ENCODE data around the gene SFRP2. TPM values are rescaled to one million over a fixed set of nuclear protein-coding genes. Genes with fewer than 3 reads are reported as not detected.

Gene SFRP2
- total RNA-seq, 4 donors from 2014 or later, result 1.4 to 6.9 (median 4.2) TPM

DNA sequence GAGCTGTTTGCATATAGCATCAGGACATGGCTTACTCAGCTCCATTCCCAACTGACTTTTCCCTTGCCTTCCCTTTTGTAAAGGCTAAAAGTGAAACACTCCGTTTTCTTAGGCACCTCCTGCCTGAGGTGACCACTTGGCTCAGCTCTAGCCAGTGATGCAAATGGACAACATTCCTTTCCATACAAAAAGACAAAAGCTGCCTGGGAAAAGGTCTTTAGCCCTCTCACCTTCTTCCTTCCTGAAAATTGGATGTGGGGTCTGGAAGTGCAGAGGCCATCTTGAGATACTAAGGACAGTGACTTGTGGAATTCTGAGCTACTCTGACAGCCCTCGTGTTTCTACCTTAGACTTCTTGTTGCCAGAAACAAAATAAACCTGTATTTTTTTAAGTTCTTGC lies 27.7 kb upstream of the SFRP2 start:
- intact Hi-C loops (cut with DNase I; ENCODE audit: low total_unique reads), result no loop called here
- TF ChIP-seq POLR2A (IDR thresholded peaks at IDR 0.05), result no peak
- TF ChIP-seq, protein P1, sequence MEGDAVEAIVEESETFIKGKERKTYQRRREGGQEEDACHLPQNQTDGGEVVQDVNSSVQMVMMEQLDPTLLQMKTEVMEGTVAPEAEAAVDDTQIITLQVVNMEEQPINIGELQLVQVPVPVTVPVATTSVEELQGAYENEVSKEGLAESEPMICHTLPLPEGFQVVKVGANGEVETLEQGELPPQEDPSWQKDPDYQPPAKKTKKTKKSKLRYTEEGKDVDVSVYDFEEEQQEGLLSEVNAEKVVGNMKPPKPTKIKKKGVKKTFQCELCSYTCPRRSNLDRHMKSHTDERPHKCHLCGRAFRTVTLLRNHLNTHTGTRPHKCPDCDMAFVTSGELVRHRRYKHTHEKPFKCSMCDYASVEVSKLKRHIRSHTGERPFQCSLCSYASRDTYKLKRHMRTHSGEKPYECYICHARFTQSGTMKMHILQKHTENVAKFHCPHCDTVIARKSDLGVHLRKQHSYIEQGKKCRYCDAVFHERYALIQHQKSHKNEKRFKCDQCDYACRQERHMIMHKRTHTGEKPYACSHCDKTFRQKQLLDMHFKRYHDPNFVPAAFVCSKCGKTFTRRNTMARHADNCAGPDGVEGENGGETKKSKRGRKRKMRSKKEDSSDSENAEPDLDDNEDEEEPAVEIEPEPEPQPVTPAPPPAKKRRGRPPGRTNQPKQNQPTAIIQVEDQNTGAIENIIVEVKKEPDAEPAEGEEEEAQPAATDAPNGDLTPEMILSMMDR (IDR thresholded peaks at IDR 0.05), result no peak
- H3K4me3 ChIP-seq (ENCODE audit: low read depth, poor library complexity, severe bottlenecking), result no peak overlapping the region
- no peak for DNase-seq (ENCODE audit: low spot score in 2 of 2)
- WGBS, 2 donors, result 40 to 65% methylated on average over 2 of the region's 2 CpGs

DNA sequence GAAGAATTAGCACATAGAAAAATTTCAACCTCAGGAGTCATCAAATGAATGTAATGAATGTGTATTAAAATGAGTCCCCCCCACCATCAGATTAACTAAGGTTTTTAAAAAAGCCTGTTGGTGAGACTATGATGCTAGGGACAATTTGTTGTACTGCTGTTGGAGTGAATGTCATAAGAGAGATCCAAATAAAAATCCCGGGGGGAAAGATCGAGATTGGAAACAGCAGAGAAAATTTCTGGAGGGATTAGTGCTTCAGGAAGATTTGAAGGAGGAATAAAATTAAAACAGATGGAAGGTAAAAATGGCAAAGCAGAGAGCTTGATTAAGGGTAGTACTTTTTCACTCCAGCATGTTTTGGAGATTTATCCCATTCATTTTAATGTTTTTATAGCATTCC lies 25.9 kb upstream of the SFRP2 start:
- no peak overlapping the region for H3K4me3 ChIP-seq (ENCODE audit: low read depth, poor library complexity, severe bottlenecking)
- TF ChIP-seq POLR2A (IDR thresholded peaks at IDR 0.05), result no peak
- TF ChIP-seq, protein P1 (IDR thresholded peaks at IDR 0.05), result no peak
- DNase-seq (ENCODE audit: low spot score in 2 of 2), result no peak
- 55 to 63% methylated on average over 2 of the region's 2 CpGs for WGBS, 2 donors
- intact Hi-C loops (cut with DNase I; ENCODE audit: low total_unique reads), result no loop called here

GRCh38 chr4:153809916-153810810 lies 21.3 kb upstream of the SFRP2 start:
- 79 to 82% methylated on average over 9 of the region's 9 CpGs for WGBS, 2 donors
- H3K4me3 ChIP-seq (ENCODE audit: low read depth, poor library complexity, severe bottlenecking), result no peak overlapping the region
- no peak for TF ChIP-seq POLR2A (IDR thresholded peaks at IDR 0.05)
- TF ChIP-seq, protein P1 (IDR thresholded peaks at IDR 0.05), result no peak
- no peak for DNase-seq (ENCODE audit: low spot score in 2 of 2)
- intact Hi-C loops (cut with DNase I; ENCODE audit: low total_unique reads), result no loop called here

DNA sequence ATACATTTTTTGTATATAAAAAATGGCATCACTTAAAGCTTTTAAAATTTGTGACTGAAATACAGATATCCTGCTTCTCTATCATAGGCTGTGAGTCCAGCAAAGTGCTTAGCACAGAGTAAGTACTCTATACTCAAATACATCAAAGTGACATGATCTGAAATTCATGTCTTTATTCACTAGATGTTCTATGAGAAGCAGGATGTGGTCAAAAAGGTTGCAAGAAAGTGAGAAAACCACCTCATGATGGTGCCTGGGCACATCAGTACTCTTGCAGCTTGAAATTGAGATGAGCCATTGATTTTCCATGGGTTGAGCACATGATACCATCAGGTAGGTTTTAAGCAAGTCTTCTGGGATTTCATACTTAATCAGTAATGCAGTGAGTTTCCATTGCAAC lies 20.4 kb upstream of the SFRP2 start:
- intact Hi-C loops (cut with DNase I; ENCODE audit: low total_unique reads), result no loop called here
- DNase-seq (ENCODE audit: low spot score in 2 of 2), result no peak
- H3K4me3 ChIP-seq (ENCODE audit: low read depth, poor library complexity, severe bottlenecking), result no peak overlapping the region
- no peak for TF ChIP-seq POLR2A (IDR thresholded peaks at IDR 0.05)
- TF ChIP-seq, protein P1 (IDR thresholded peaks at IDR 0.05), result no peak

DNA sequence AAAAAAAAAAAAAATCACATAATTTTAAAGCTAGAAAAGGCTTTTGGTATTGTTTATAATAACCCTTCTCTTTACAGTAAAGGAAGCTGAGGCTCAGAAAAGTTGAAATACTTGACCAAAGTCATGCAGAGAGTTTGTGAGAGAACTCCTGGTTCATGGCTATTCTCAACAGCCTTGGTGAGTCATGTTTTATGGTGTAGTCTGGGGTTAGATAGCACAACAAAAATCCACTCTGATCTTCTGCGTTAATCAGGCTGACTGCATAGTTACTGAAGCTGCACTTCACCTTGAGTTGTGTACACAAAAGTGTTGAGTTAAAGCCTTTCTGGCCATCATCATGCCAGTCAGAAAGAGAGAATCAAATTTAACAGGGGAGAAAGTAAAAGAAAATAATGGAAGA lies 19.3 kb upstream of the SFRP2 start:
- whole genome bisulfite sequencing, 2 donors, result 83 to 88% methylated on average over 1 of the region's 1 CpG
- intact Hi-C loops (cut with DNase I; ENCODE audit: low total_unique reads), result no loop called here
- DNase-seq (ENCODE audit: low spot score in 2 of 2), result no peak
- TF ChIP-seq, protein P1 (IDR thresholded peaks at IDR 0.05), result no peak
- no peak for TF ChIP-seq POLR2A (IDR thresholded peaks at IDR 0.05)
- no peak overlapping the region for H3K4me3 ChIP-seq (ENCODE audit: low read depth, poor library complexity, severe bottlenecking)
